Subcutaneous abdominal adipose tissue (tissue), 5 donors: ENCODE data around the gene KCNQ1.

Experiments
- H3K27ac ChIP-seq: one replicate; pipeline ENCODE4 v1.7.0; 2013; ENCODE audit warnings: low read depth, mild to moderate bottlenecking, inconsistent platforms, low read length, moderate library complexity
- H3K27me3 ChIP-seq, 5 donors: one replicate each; pipeline ENCODE4 v1.7.0; 2013; ENCODE audit warnings: low read length in 5 of 5, inconsistent platforms in 1 of 5; ENCODE audit not compliant: control insufficient read depth in 5 of 5, insufficient read depth in 4 of 5
- H3K36me3 ChIP-seq, 5 donors: one replicate each; pipeline ENCODE4 v1.7.0; 2013; ENCODE audit warnings: low read length in 5 of 5; ENCODE audit not compliant: control insufficient read depth in 5 of 5, insufficient read depth in 5 of 5
- H3K4me1 ChIP-seq, 5 donors: one replicate each; pipeline ENCODE4 v1.7.0; 2013; ENCODE audit warnings: low read length in 5 of 5, mild to moderate bottlenecking in 3 of 5, moderate library complexity in 1 of 5; ENCODE audit not compliant: control insufficient read depth in 5 of 5, insufficient read depth in 5 of 5
- H3K4me3 ChIP-seq, 5 donors: one replicate each; pipeline ENCODE4 v1.7.0; 2013; ENCODE audit warnings: low read length in 5 of 5, low read depth in 1 of 5
- H3K9ac ChIP-seq, 5 donors: one replicate each; pipeline ENCODE4 v1.7.0; 2013; ENCODE audit warnings: low read length in 5 of 5, mild to moderate bottlenecking in 4 of 5, moderate library complexity in 3 of 5
- H3K9me3 ChIP-seq, 5 donors: one replicate each; pipeline ENCODE4 v1.7.0; 2013; ENCODE audit warnings: low read length in 5 of 5; ENCODE audit not compliant: control insufficient read depth in 5 of 5
- donor health status: healthy.
- donor health status: healthy.
- donor health status: healthy.
- donor health status: healthy.
- donor health status: healthy.

The KCNQ1 gene

GRCh38 chr11:2666828-2667570 lies 222.2 kb downstream of the KCNQ1 start:
- no peak overlapping the region for H3K9ac ChIP-seq
- H3K4me3 ChIP-seq: no peak overlapping the region

GRCh38 chr11:2667940-2668339 lies 223.1 kb downstream of the KCNQ1 start:
- peaks cover 0 to 6% (median 0%) of the 10 kb centered on the region in 5 donors for H3K9me3 ChIP-seq
- no peak overlapping the region for H3K27ac ChIP-seq
- no peak overlapping the region for H3K9ac ChIP-seq
- H3K36me3 ChIP-seq: peaks cover 0 to 35% (median 19%) of the 10 kb centered on the region in 5 donors
- no peak overlapping the region for H3K4me3 ChIP-seq
- H3K4me1 ChIP-seq: peaks cover 6 to 27% (median 18%) of the 10 kb centered on the region in 5 donors
- no peaks in the 10 kb centered on the region for H3K27me3 ChIP-seq

More at GRCh38 chr11:2666828-2667570, 222.2 kb downstream of the KCNQ1 start:
- H3K27me3 ChIP-seq: no peaks in the 10 kb centered on the region
- H3K36me3 ChIP-seq: peaks cover 0 to 34% (median 20%) of the 10 kb centered on the region in 5 donors
- H3K27ac ChIP-seq: no peak overlapping the region
- H3K4me1 ChIP-seq: peaks cover 6 to 27% (median 18%) of the 10 kb centered on the region in 5 donors
- peaks cover 0 to 11% (median 2%) of the 10 kb centered on the region in 5 donors for H3K9me3 ChIP-seq

GRCh38 chr11:2668876-2669275 lies 224.1 kb downstream of the KCNQ1 start:
- no peak overlapping the region for H3K9ac ChIP-seq
- H3K36me3 ChIP-seq: peaks cover 0 to 26% (median 10%) of the 10 kb centered on the region in 5 donors
- peaks cover 6 to 33% (median 21%) of the 10 kb centered on the region in 5 donors for H3K4me1 ChIP-seq
- no peak overlapping the region for H3K27ac ChIP-seq
- H3K27me3 ChIP-seq: no peaks in the 10 kb centered on the region
- no peaks in the 10 kb centered on the region for H3K9me3 ChIP-seq
- H3K4me3 ChIP-seq: no peak overlapping the region

GRCh38 chr11:2669634-2670469 lies 225.0 kb downstream of the KCNQ1 start:
- Histone ChIP-seq H3K9me3 (no peaks in the 10 kb centered on the region), H3K9ac (no peak overlapping the region), H3K36me3 (peaks cover 0 to 19% (median 8%) of the 10 kb centered on the region in 5 donors), H3K4me3 (no peak overlapping the region), H3K27ac (no peak overlapping the region), H3K27me3 (no peaks in the 10 kb centered on the region), H3K4me1 (peaks cover 6 to 41% (median 23%) of the 10 kb centered on the region in 5 donors)

- Histone ChIP-seq H3K9ac (no peak overlapping the region), H3K4me3 (no peak overlapping the region), H3K9me3 (no peaks in the 10 kb centered on the region), H3K27ac (no peak overlapping the region), H3K4me1 (peaks cover 6 to 45% (median 25%) of the 10 kb centered on the region in 5 donors), H3K36me3 (peaks cover 0 to 18% (median 8%) of the 10 kb centered on the region in 5 donors), H3K27me3 (no peaks in the 10 kb centered on the region)
Observed at GRCh38 chr11:2670541-2671100, 225.8 kb downstream of the KCNQ1 start.

- H3K36me3 ChIP-seq: peaks cover 0 to 18% (median 8%) of the 10 kb centered on the region in 5 donors
Observed at GRCh38 chr11:2671748-2672147, 226.9 kb downstream of the KCNQ1 start.

GRCh38 chr11:2672553-2673249 lies 227.9 kb downstream of the KCNQ1 start:
- H3K9me3 ChIP-seq: no peaks in the 10 kb centered on the region
- peaks cover 0 to 40% (median 22%) of the 10 kb centered on the region in 5 donors for H3K4me1 ChIP-seq
- no peak overlapping the region for H3K27ac ChIP-seq
- H3K27me3 ChIP-seq: no peaks in the 10 kb centered on the region
- no peak overlapping the region for H3K4me3 ChIP-seq
- H3K36me3 ChIP-seq: peaks cover 0 to 18% (median 8%) of the 10 kb centered on the region in 5 donors
- H3K9ac ChIP-seq: no peak overlapping the region

More at GRCh38 chr11:2671748-2672147, 226.9 kb downstream of the KCNQ1 start:
- Histone ChIP-seq H3K27me3 (no peaks in the 10 kb centered on the region), H3K9me3 (no peaks in the 10 kb centered on the region), H3K9ac (no peak overlapping the region), H3K27ac (no peak overlapping the region), H3K4me1 (peaks cover 0 to 41% (median 27%) of the 10 kb centered on the region in 5 donors), H3K4me3 (no peak overlapping the region)

- Histone ChIP-seq H3K4me1 (peaks cover 0 to 40% (median 22%) of the 10 kb centered on the region in 5 donors), H3K27me3 (no peaks in the 10 kb centered on the region), H3K9ac (no peak overlapping the region), H3K27ac (no peak overlapping the region), H3K9me3 (no peaks in the 10 kb centered on the region), H3K4me3 (no peak overlapping the region), H3K36me3 (peaks cover 0 to 14% (median 6%) of the 10 kb centered on the region in 5 donors)
Observed at GRCh38 chr11:2673250-2673610, 228.4 kb downstream of the KCNQ1 start.

- Histone ChIP-seq H3K27ac (no peak overlapping the region), H3K4me3 (no peak overlapping the region), H3K9me3 (no peaks in the 10 kb centered on the region), H3K9ac (no peak overlapping the region), H3K4me1 (peaks cover 0 to 40% (median 22%) of the 10 kb centered on the region in 5 donors), H3K36me3 (peaks cover 0 to 12% (median 6%) of the 10 kb centered on the region in 5 donors), H3K27me3 (no peaks in the 10 kb centered on the region)
Observed at GRCh38 chr11:2673871-2674471, 229.2 kb downstream of the KCNQ1 start.
